Measurements from ENCODE around the gene FAM110D.

The FAM110D gene

DNA sequence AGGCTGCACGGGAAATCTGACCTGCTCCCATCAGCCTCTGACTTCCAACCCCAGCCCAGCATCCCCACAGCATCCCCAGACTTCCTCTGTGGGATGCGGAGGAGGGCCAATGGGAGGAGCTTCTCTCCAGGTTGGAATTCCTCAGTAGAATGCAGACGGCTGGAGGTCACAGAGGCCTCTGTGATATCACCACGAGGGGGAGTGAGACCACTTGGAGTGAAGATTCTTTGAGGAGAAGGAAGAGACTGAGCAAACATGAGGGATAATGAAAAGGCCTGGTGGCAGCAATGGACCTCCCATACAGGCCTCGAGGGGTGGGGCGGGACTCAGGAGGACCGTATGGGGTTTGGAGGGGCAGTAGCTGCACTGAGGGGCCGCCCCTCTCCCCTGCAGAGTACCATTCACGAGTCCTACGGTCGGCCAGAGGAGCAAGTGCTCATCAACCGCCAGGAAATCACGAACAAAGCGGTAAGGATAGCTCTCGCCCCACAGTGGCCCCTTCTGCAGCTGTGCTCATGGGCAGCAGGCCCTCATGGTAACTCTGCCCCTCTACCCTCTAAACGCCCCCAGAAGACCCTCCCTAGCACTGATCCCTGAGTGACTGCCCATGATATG is 31.6 kb downstream of the FAM110D start, which contains the start of gene CATSPER4:
TSS of gene CATSPER4 (plus strand) at position 230 of the 615 bp plus-strand sequence. CDS start at position 256, 26 bp downstream.
- no peak for TF ChIP-seq EGR1 (IDR thresholded peaks at IDR 0.05)
- no peak for TF ChIP-seq EP300 (IDR thresholded peaks at IDR 0.05; ENCODE audit: borderline replicate concordance)
- TF ChIP-seq RAD21 (IDR thresholded peaks at IDR 0.05; ENCODE audit: low read depth): peak; percentile 47; the same call in 1 of the 2 replicates
- TF ChIP-seq, protein P1, sequence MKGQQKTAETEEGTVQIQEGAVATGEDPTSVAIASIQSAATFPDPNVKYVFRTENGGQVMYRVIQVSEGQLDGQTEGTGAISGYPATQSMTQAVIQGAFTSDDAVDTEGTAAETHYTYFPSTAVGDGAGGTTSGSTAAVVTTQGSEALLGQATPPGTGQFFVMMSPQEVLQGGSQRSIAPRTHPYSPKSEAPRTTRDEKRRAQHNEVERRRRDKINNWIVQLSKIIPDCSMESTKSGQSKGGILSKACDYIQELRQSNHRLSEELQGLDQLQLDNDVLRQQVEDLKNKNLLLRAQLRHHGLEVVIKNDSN (IDR thresholded peaks at IDR 0.05): no peak

DNA sequence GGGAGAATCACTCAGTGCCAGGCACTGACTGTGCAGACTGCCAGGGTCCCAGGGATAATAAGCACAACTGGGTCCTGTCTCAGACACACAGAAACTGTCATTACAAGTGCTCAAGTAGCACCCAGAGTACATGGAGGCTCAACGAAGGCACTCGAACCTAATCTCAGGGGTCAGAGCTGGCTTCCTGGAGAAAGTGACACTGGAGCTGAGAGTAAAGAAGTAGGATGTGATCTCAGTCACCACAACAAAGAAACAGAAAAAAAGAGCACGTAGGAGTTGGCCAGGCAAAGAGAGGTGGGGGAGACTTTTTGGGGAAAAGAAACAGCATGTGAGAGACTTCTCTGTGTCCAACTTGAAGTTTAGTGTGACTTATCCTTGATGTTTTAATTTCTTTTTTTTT is 32.9 kb downstream of the FAM110D start:
- TF ChIP-seq, protein P2, sequence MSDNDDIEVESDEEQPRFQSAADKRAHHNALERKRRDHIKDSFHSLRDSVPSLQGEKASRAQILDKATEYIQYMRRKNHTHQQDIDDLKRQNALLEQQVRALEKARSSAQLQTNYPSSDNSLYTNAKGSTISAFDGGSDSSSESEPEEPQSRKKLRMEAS (IDR thresholded peaks at IDR 0.05): no peak
- TF ChIP-seq TAF1 (IDR thresholded peaks at IDR 0.05; ENCODE audit: low read depth) (no peak), TEAD4 (IDR thresholded peaks at IDR 0.05) (no peak), CREB1 (IDR thresholded peaks at IDR 0.05; ENCODE audit: low read depth) (no peak), EP300 (IDR thresholded peaks at IDR 0.05; ENCODE audit: borderline replicate concordance) (no peak), FOXM1 (IDR thresholded peaks at IDR 0.05; ENCODE audit: borderline replicate concordance, low read depth) (no peak), TCF12 (IDR thresholded peaks at IDR 0.05; ENCODE audit: low read depth) (no peak), RAD21 (IDR thresholded peaks at IDR 0.05; ENCODE audit: low read depth) (no peak), YY1 (IDR thresholded peaks at IDR 0.05; ENCODE audit: low read depth) (no peak), CEBPB (IDR thresholded peaks at IDR 0.05) (no peak), ZBTB7A (IDR thresholded peaks at IDR 0.05; ENCODE audit: low read depth) (no peak), NFIC (IDR thresholded peaks at IDR 0.05) (no peak), EGR1 (IDR thresholded peaks at IDR 0.05) (no peak)
- TF ChIP-seq, protein P1 (IDR thresholded peaks at IDR 0.05): no peak
- TF ChIP-seq, protein P3, sequence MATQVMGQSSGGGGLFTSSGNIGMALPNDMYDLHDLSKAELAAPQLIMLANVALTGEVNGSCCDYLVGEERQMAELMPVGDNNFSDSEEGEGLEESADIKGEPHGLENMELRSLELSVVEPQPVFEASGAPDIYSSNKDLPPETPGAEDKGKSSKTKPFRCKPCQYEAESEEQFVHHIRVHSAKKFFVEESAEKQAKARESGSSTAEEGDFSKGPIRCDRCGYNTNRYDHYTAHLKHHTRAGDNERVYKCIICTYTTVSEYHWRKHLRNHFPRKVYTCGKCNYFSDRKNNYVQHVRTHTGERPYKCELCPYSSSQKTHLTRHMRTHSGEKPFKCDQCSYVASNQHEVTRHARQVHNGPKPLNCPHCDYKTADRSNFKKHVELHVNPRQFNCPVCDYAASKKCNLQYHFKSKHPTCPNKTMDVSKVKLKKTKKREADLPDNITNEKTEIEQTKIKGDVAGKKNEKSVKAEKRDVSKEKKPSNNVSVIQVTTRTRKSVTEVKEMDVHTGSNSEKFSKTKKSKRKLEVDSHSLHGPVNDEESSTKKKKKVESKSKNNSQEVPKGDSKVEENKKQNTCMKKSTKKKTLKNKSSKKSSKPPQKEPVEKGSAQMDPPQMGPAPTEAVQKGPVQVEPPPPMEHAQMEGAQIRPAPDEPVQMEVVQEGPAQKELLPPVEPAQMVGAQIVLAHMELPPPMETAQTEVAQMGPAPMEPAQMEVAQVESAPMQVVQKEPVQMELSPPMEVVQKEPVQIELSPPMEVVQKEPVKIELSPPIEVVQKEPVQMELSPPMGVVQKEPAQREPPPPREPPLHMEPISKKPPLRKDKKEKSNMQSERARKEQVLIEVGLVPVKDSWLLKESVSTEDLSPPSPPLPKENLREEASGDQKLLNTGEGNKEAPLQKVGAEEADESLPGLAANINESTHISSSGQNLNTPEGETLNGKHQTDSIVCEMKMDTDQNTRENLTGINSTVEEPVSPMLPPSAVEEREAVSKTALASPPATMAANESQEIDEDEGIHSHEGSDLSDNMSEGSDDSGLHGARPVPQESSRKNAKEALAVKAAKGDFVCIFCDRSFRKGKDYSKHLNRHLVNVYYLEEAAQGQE (IDR thresholded peaks at IDR 0.05; ENCODE audit: low read depth): no peak

DNA sequence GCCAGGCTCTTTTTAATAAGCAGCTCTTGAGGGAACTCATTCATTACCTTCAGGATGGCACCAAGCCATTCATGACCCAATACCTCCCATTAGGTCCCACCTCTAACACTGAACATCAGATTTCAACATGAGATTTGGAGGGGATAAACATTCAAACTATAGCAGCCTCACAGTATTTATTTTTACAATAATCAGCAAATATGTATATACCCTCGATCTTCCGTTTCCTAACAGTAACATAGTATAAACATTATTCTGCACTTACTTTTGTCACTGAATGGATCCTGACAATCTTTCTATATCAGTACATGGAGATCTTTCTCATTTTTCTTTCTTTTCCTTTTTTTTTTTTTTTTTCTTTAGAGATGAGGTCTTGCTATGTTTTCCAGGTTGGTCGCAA is 36.9 kb downstream of the FAM110D start:
- TF ChIP-seq, protein P2 (IDR thresholded peaks at IDR 0.05): no peak
- TF ChIP-seq CREB1 (IDR thresholded peaks at IDR 0.05; ENCODE audit: low read depth) (no peak), CEBPB (IDR thresholded peaks at IDR 0.05) (no peak)

DNA sequence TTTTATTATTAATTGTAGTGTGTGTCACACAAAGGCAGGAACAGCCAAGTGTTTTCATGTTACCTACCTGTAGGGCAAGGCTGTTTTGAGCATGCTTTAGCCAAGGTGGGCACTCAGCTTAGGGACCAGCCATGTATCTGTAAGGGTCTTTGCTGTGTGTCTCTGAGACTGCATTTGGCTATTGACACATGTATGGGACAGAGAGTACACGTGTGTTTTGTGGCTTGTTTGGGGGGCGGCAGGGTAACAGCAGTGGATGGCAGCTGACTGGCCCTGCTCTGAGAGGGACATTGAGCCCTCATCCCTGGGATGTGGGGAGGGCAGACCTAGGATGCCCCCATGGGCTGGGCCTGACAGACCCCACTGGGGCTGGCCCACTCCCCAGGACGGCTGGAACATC is 38.4 kb downstream of the FAM110D start:
- TF ChIP-seq EP300 (IDR thresholded peaks at IDR 0.05; ENCODE audit: borderline replicate concordance): no peak
- TF ChIP-seq, protein P1 (IDR thresholded peaks at IDR 0.05): no peak
- TF ChIP-seq CEBPB (IDR thresholded peaks at IDR 0.05): no peak
- no peak for TF ChIP-seq TAF1 (IDR thresholded peaks at IDR 0.05; ENCODE audit: low read depth)
- no peak for TF ChIP-seq FOXM1 (IDR thresholded peaks at IDR 0.05; ENCODE audit: borderline replicate concordance, low read depth)
- TF ChIP-seq, protein P2 (IDR thresholded peaks at IDR 0.05): no peak
- TF ChIP-seq ZBTB7A (IDR thresholded peaks at IDR 0.05; ENCODE audit: low read depth): no peak
- no peak for TF ChIP-seq NFIC (IDR thresholded peaks at IDR 0.05)
- TF ChIP-seq CREB1 (IDR thresholded peaks at IDR 0.05; ENCODE audit: low read depth): no peak
- TF ChIP-seq TEAD4 (IDR thresholded peaks at IDR 0.05): no peak
- no peak for TF ChIP-seq TCF12 (IDR thresholded peaks at IDR 0.05; ENCODE audit: low read depth)
- TF ChIP-seq YY1 (IDR thresholded peaks at IDR 0.05; ENCODE audit: low read depth): no peak
- TF ChIP-seq, protein P3 (IDR thresholded peaks at IDR 0.05; ENCODE audit: low read depth): no peak
- no peak for TF ChIP-seq EGR1 (IDR thresholded peaks at IDR 0.05)

DNA sequence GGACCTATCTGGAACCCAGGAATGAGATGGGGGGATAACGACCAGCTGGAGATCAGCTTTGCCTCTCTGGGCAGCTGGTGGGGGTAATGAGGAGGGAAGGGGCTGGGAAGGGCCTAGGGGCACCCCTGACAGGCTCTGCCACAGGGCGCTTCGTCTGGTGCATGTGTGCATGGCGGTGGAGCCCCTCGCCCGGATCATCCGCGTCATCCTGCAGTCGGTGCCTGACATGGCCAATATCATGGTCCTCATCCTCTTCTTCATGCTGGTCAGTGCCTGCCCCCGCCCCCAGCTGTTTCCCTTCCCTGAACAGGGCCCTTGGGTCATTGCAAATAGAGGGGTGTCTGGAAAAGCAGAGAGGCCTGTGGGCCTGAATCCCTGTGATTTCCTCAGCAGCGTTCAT is 38.9 kb downstream of the FAM110D start:
- TF ChIP-seq TAF1 (IDR thresholded peaks at IDR 0.05; ENCODE audit: low read depth) (no peak), TCF12 (IDR thresholded peaks at IDR 0.05; ENCODE audit: low read depth) (no peak), RAD21 (IDR thresholded peaks at IDR 0.05; ENCODE audit: low read depth) (no peak)

DNA sequence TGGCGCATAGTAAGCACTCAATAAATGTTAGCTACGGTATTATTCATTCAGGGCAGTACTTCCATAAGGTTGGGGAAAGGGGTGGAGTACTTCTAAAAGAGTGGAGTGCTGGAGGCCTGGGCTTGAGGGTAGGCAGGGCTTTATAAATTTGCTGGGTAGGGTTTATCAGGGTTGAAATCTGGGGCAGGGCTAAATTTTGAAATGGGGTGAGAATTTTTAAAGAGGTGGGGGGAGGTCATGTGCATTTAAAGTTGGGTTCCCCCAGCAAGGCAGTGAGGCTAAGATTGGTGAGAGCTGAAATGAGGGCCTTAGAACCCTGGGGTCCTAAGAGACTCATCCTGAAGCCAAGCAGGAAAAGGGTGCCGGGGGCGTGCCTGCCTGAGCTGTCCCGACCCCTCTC is 41.5 kb downstream of the FAM110D start:
- no peak for TF ChIP-seq CEBPB (IDR thresholded peaks at IDR 0.05)
- TF ChIP-seq EP300 (IDR thresholded peaks at IDR 0.05; ENCODE audit: borderline replicate concordance): no peak
- no peak for TF ChIP-seq NFIC (IDR thresholded peaks at IDR 0.05)
- no peak for TF ChIP-seq ZBTB7A (IDR thresholded peaks at IDR 0.05; ENCODE audit: low read depth)
- TF ChIP-seq YY1 (IDR thresholded peaks at IDR 0.05; ENCODE audit: low read depth): no peak
- no peak for TF ChIP-seq TEAD4 (IDR thresholded peaks at IDR 0.05)
- TF ChIP-seq FOXM1 (IDR thresholded peaks at IDR 0.05; ENCODE audit: borderline replicate concordance, low read depth): no peak
- TF ChIP-seq TAF1 (IDR thresholded peaks at IDR 0.05; ENCODE audit: low read depth): no peak
- TF ChIP-seq, protein P3 (IDR thresholded peaks at IDR 0.05; ENCODE audit: low read depth): no peak
- TF ChIP-seq, protein P2 (IDR thresholded peaks at IDR 0.05): no peak
- no peak for TF ChIP-seq CREB1 (IDR thresholded peaks at IDR 0.05; ENCODE audit: low read depth)
- TF ChIP-seq, protein P1 (IDR thresholded peaks at IDR 0.05): no peak
- TF ChIP-seq EGR1 (IDR thresholded peaks at IDR 0.05): no peak

Measured in Ishikawa (cell line).